Hepatocyte (in vitro differentiated cells): ENCODE measurements around the gene MEP1A. TPM values are rescaled to one million over a fixed set of nuclear protein-coding genes. Genes with fewer than 3 reads are reported as not detected.

Experiments
- polyA plus RNA-seq: library from polyadenylated mRNA; unstranded; fragments of >200 nt; fragmentation: Nextera tagmentation; extraction: Ambion mirVana; gene quantifications from 2 replicates; pipeline ENCODE4 v1.2.1, GENCODE V29; 2016
- total RNA-seq: library from RNA; depleted of rRNA; stranded (reverse); fragments of >200 nt; gene quantifications from 2 replicates; pipeline ENCODE4 v1.2.3, GENCODE V29; 2014

Gene MEP1A
- total and polyA plus RNA-seq, 2 experiments from 2014 or later = 62.8 to 94.2 TPM

Other genes starting within 250 kb of the MEP1A start
- 7.5 and 9.2 TPM in 2 replicates for gene CYP39A1, start 140.6 kb upstream of the MEP1A start, total RNA-seq
- gene CYP39A1, start 140.6 kb upstream of the MEP1A start, polyA plus RNA-seq = 2.8 and 5.2 TPM in 2 replicates
- 7.0 and 11.9 TPM in 2 replicates for gene SLC25A27, start 140.4 kb upstream of the MEP1A start, total RNA-seq
- 3.0 and 5.1 TPM in 2 replicates for gene SLC25A27, start 140.4 kb upstream of the MEP1A start, polyA plus RNA-seq
- 0.08 and 0.20 TPM in 2 replicates for gene TDRD6, start 105.5 kb upstream of the MEP1A start, total RNA-seq
- 0.34 TPM in 1 of 2 replicates, not detected in the other for gene TDRD6, start 105.5 kb upstream of the MEP1A start, polyA plus RNA-seq
- gene PLA2G7, start 58.0 kb upstream of the MEP1A start, total RNA-seq = 0.68 and 1.5 TPM in 2 replicates
- gene PLA2G7, start 58.0 kb upstream of the MEP1A start, polyA plus RNA-seq = 1.6 TPM in 1 of 2 replicates, not detected in the other
- not detected in 2 replicates for gene ANKRD66, start 46.5 kb upstream of the MEP1A start, total RNA-seq
- gene ANKRD66, start 46.5 kb upstream of the MEP1A start, polyA plus RNA-seq = not detected in 2 replicates
- gene ADGRF5, start 128.5 kb downstream of the MEP1A start, total RNA-seq = 1.8 and 2.0 TPM in 2 replicates
- 0.70 and 1.0 TPM in 2 replicates for gene ADGRF5, start 128.5 kb downstream of the MEP1A start, polyA plus RNA-seq
- gene ADGRF1, start 248.9 kb downstream of the MEP1A start, total RNA-seq = 1.5 and 2.8 TPM in 2 replicates
- 0.32 and 1.7 TPM in 2 replicates for gene ADGRF1, start 248.9 kb downstream of the MEP1A start, polyA plus RNA-seq